Left forelimb (tissue), 1 donor: ENCODE results near the gene KCNQ5.

Source experiments
- DNase-seq: peaks from one replicate; pipeline ENCODE4 v3.0.0-alpha.2; 2018; ENCODE audit warnings: low spot score

The KCNQ5 gene

DNA sequence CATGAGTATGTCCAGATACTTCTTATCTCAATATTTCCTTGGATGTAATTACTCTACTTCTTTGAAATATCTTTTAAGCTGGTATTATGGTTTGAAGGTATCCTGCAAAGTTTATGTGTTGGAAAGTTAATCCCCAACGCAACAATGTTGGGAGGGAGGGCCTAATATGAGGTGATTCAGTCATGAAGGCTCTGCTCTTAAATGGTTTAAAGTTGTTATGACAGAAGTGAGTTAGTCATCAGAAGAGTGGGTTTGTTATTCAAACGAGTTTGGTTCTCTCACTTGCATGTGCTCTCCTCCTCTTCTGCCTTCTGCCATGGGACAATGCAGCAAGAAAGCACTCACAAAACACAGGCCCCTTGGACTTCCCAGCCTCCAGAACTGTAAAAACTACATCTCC, 176.3 kb downstream of the KCNQ5 start:
- DNase-seq: no peak

- no peak for DNase-seq
Measured at GRCh38 chr6:72809746-72810379, 188.0 kb downstream of the KCNQ5 start.

- no peak for DNase-seq
Measured at GRCh38 chr6:72810571-72811280, 188.9 kb downstream of the KCNQ5 start.

DNA sequence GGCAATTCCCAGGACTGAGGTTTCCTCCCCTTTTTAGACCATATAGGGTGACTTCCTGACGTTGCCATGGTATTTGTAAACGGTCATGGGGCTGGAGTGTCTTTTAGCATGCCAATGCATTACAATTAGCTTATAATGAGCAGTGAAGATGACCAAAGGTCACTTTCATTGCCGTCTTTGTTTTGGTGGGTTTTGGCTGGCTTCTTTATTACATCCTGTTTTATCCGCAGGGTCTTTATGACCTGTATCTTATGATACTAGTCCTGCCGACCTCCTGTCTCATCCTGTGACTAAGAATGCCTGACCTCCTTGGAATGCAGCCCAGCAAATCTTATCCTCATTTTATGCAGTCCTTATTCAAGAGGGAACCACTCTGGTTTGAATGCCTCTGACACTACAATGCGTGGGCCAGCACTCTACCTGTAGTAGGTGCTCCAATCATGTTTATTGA, 190.1 kb downstream of the KCNQ5 start:
- DNase-seq: no peak

DNA sequence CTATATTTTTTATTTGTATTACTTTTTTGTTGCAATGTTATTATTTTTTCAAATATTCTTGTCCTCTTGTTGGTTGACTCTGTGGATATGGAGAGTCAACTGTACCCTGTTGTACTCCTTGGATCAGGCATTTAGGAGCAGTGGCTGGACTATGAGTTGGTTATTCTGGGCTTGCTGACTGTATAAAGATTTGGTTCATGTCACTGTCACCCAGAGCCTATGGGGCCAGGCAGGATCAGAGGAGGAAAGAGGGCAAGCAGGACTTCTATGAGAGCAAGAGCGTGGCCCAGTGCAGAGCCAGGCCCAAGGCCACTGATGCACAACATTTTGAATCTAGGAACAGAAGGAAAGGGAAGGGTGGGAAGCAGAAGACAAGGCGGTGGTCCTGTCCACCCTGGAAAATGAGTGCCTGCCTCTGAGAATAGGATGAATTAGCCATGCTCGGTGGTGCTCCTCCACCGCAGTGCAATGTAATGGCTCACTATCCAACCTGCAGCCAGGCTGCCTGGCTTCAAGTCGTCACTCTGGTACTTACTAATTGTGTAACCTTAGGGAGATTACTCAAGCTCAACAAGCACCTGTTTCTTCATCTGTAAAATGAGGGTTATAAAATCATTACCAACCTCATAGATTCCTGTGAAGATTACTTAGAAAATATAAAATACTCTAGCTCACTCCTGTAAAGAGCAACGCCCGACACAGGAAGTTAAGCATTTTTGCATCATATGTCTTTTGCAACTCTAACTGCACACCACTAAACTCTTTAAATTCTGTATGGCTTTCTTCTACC, 192.1 kb downstream of the KCNQ5 start:
- no peak for DNase-seq

- DNase-seq: no peak
Measured at GRCh38 chr6:72816022-72816421, 194.2 kb downstream of the KCNQ5 start.

GRCh38 chr6:72817208-72817607, 195.3 kb downstream of the KCNQ5 start:
- DNase-seq: no peak

DNA sequence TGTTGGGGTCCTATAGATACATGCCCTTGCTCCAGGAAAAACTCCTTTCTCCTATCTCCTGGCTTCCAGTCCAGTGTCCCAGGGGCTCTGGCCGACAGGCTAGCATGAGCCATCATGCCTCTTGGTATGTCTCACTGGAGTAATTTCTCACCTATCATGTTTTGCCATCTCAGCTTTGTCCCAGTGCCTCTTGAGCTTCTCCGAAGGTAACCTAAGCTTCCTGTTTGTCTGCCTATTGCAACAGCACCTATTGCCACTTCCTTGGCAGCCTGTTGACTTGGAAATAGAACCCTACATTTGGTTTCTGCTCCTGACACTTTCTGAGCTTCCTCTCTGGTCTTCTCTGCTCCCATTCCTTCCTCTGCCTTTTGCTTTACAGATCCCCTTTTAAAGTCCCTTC, 197.7 kb downstream of the KCNQ5 start:
- DNase-seq: no peak

DNA sequence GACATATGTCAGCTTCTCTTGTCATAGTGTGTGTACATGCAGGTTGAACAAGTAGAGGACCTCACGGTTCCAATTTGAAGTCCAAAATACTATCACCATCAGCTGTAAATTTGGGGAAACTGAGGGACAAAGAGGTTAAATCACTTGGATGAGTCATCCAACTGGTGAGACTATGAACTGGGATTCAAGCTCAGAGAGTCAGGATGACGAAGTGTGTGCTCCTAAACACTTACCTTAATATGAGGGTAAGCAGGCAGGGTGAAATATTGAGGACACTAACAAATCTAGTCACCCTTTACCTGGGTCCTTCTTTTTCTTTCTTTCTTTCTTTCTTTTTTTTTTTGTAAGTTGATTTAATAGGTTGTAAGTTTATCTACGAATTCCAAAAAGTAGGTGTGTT, 198.3 kb downstream of the KCNQ5 start:
- no peak for DNase-seq

DNA sequence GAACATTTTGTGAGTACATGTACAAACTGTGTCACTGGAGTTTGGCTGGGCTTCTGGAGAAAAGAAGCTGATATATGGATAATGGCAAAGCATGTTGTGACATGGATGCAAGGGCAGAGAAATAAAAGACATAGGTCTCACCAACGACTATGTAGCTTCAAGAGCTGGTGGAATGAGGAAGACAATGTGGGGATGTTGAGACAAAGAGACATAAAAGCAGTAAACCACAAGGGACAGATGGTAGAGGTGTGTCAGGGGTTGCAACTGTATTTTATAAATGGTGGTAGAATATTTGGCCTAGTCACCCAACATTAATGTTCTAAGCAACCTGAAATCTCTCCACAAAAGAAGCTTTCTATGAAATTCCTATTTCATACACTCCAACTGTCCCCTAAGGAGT, 199.0 kb downstream of the KCNQ5 start:
- no peak for DNase-seq

DNA sequence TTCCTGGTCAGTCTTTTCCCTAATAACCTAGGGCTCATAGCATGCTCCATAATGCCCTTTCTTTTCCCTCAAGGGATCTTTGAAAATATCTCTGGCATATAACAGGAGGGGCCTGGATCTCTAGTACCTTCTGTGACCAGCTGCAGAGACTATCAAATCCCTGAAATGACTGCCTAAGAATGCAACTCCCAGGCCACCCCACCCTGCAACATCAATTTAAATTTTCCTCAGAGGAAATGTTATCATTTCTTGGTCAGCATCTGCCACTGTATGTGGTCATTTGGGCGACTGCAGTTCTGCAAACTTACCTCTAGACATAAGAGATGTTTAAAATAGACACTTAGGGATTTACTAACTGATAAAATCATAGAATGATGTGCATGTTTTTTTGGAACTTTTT, 200.2 kb downstream of the KCNQ5 start:
- DNase-seq: no peak

DNA sequence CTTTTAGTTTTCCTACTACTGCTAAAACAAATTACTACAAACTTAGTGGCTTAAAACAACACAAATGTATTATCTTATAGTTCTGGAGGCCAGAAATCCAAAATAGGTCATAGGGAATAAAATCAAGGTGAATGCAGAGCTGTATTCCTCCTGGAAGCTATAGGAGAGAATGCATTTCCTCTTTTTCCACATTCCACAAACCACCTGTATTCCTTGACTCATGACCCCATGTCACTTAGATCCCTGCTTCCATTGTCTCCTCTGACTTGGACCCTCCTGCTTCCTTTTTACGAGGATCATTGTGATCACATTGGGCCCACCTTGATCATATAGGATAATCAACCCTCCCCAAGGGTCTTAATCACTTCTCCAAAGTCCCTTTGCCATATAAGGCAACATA, 200.8 kb downstream of the KCNQ5 start:
- no peak for DNase-seq

DNA sequence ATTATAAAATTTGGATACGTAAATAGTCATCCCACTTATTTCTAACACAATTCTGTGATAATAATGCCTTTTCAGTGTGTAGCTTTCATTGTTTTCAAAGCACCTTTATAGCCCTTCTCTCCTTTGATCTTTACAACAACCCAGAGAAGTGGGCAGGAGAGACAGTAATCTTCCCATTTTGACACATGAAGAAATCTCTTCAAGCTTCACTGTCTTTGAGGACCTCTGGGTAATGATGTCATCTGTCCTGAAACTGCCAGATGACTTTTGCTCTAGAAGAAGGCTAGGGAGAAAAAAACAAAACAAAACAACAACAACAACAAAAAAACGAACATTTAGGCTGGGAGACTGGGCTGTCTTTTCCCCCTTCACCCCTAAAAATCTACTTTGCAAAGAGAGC, 203.0 kb downstream of the KCNQ5 start:
- DNase-seq: no peak

GRCh38 chr6:72825315-72825911, 203.5 kb downstream of the KCNQ5 start:
- DNase-seq: no peak

DNA sequence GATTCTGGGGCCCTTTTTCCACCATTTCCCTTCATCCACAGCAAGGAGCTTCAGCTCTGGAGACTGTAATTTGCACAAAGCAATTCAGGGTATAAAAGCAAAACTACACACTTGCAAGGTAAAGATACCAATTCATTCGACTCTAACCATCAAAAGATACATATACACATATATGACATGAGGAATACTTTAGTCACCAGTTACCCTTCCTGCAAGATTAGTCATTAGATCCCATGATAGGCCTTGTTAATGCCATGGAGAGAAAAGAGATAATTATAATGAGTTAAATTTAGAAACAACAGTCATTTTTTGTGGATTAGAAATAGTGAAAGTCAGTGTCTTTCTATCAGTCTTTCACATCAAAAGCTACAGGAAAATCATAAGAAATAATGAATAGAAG, 204.2 kb downstream of the KCNQ5 start:
- DNase-seq: no peak

DNA sequence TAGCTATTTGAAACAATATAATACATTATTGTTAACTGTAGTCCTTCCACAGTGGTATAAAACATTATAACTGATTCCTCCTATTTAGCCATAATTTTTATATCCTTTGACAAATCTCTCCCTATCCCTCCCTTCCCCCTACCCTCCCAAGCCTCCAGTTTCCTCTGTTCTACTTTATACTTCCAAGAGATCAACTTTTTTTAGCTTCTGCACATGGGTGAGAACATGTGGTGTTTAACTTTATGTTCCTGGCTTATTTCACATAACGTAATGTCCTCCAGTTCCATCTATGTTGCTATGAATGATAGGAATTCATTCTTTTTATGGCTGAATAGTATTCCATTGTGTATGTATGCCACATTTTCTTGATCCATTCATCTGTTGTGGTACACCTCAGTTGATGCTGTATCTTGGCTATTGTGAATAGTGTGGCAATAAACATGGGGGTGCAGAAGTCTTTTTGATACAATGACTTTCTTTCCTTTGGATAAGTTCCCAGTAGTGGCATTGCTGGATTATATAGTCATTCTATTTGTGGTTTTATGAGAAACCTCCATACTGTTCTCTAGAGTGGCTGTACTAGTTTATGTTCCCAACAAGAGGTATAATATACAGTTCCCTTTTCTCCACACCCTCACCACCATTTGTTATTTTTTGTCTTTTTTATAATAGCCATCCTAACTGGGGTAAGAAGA, 205.0 kb downstream of the KCNQ5 start:
- no peak for DNase-seq

DNA sequence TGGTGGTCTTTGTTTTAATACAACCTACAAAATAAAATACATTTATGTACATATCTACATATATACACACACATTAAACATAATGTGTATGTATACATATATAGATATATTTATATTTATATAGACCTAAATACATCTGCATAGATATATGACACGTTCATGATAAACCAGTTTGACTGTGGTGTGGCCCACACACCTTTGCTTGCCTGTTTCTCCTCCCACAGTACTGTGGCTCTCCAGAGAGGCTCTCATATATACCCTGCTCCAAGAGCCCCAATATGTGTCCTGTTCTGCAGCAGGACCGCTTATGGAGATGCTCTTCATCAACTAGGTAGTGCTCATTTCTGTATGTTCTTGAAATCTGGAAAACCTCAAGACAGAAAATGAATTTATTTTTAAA, 207.0 kb downstream of the KCNQ5 start:
- no peak for DNase-seq

DNA sequence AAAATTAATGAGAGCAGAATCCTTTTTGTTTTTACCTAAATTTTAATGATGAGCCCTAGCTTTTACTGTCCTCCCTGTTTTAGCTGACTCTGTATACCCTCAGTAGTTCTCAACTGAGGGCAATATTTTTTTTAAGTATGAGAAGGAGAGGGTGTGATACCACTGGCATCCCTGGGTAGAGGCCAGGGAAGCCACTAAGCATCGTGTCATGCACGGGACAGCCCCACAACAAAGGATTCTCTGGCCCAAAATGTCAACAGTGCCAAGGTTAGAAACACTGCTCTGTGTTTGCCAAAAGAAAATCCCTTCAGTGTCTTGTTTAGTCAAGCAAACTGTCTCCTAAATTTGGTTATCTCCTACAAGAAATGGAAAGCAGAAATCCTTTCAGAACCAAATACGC, 210.4 kb downstream of the KCNQ5 start:
- no peak for DNase-seq

DNA sequence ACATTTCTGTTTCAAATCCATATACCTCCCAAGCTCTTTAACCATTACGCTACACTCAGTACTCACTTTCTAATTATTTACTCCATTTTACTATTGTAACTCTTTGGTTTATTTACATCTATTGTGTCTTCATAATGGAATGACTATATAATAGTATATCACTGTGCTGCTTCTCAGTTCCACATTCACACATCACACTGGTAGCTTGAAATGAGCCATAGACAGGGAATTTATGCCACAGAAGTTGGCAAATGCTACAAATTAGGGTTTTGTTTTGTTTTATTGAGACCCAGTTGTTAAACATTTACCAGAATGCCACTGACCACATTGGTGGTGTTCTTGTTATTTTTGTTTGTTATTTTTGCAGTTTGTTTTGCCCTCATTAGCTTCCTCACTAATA, 213.9 kb downstream of the KCNQ5 start:
- DNase-seq: no peak

- DNase-seq: no peak
Measured at GRCh38 chr6:72836971-72837370, 215.1 kb downstream of the KCNQ5 start.

GRCh38 chr6:72841195-72841594, 219.3 kb downstream of the KCNQ5 start:
- DNase-seq: no peak

GRCh38 chr6:72842140-72842539, 220.3 kb downstream of the KCNQ5 start:
- DNase-seq: no peak
